HL-60 (cell line): ENCODE data around the gene SPINK4.

ENCODE experiments used
- DNase-seq, 2 experiments: peaks; one replicate each; pipeline ENCODE4 v3.0.0-alpha.2; 2010 to 2020; ENCODE audit warnings: low read depth in 1 of 2, low spot score in 1 of 2
- H3K27ac ChIP-seq: fragments of 250-450 bp; sonication (Bioruptor Pico); replicated peaks from 2 replicates; pipeline ENCODE4 v1.5.1; 2020; ENCODE audit warnings: mild to moderate bottlenecking, moderate library complexity
- H3K27me3 ChIP-seq: fragments of 250-450 bp; sonication (Bioruptor Pico); 2 replicates; pipeline ENCODE4 v1.5.1; 2021; ENCODE audit warnings: mild to moderate bottlenecking, moderate library complexity; ENCODE audit not compliant: insufficient read depth, poor library complexity, severe bottlenecking
- H3K4me3 ChIP-seq: replicated peaks from 2 replicates; pipeline ENCODE4 v1.5.1; 2011; ENCODE audit warnings: mild to moderate bottlenecking, control low read depth, low read length; ENCODE audit not compliant: insufficient read depth
- GABPA ChIP-seq: IDR thresholded peaks from 2 replicates; pipeline ENCODE4 v1.6.1; 2012; ENCODE audit warnings: low read depth
- POLR2AphosphoS5 ChIP-seq: IDR thresholded peaks from 2 replicates; pipeline ENCODE4 v1.6.1; 2012; ENCODE audit warnings: low read depth
- SPI1 ChIP-seq: IDR thresholded peaks from 2 replicates; pipeline ENCODE4 v1.6.1; 2012; ENCODE audit warnings: low read depth, mild to moderate bottlenecking, borderline replicate concordance
- TF ChIP-seq, protein P1 (sequence below): IDR thresholded peaks from 2 replicates; pipeline ENCODE4 v1.6.1; 2012; ENCODE audit warnings: low read depth; ENCODE audit not compliant: insufficient replicate concordance
- TF ChIP-seq, protein P2 (sequence below): IDR thresholded peaks from one replicate; pipeline ENCODE4 v1.5.1; 2011; ENCODE audit warnings: low read length, control low read depth, inconsistent platforms; ENCODE audit not compliant: insufficient read depth

The SPINK4 gene

DNA sequence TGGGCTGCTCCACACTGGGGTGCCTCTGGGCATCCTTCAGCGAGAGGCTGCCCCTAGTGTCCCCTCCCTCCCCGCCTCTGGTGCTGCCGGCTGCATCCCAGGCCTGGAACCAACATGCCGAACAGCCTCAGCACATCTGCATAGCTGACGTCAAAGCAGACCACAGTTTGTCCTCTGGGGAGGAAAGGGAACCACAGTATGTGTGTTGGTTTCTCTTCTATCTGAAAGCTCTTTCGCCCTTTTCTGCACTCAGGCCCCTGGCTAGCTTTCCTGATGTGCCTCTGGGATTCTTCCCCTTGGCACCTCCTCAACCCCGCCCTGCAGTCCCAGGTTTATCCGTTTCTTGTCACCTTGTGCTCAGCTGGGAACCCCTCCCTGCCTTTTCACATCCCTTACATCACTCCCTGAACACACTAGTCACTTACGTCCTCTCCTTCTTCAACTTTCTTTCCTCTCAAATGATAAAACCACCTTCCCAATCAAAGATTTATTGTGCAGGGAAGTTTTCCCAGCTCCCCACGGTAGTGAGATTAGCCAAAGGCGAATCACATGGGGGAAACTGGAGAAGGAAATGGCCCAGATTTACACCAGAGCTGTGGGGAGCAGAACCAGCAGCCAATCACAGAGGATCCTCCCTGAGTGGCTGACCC, 37.3 kb upstream of the SPINK4 start:
- peak; percentile 30 to 31 for DNase-seq
- H3K27me3 ChIP-seq, result no peaks in the 10 kb centered on the region
- no peak overlapping the region for H3K27ac ChIP-seq
- no peak overlapping the region for H3K4me3 ChIP-seq
- TF ChIP-seq SPI1, result no peak
- TF ChIP-seq, protein P1, sequence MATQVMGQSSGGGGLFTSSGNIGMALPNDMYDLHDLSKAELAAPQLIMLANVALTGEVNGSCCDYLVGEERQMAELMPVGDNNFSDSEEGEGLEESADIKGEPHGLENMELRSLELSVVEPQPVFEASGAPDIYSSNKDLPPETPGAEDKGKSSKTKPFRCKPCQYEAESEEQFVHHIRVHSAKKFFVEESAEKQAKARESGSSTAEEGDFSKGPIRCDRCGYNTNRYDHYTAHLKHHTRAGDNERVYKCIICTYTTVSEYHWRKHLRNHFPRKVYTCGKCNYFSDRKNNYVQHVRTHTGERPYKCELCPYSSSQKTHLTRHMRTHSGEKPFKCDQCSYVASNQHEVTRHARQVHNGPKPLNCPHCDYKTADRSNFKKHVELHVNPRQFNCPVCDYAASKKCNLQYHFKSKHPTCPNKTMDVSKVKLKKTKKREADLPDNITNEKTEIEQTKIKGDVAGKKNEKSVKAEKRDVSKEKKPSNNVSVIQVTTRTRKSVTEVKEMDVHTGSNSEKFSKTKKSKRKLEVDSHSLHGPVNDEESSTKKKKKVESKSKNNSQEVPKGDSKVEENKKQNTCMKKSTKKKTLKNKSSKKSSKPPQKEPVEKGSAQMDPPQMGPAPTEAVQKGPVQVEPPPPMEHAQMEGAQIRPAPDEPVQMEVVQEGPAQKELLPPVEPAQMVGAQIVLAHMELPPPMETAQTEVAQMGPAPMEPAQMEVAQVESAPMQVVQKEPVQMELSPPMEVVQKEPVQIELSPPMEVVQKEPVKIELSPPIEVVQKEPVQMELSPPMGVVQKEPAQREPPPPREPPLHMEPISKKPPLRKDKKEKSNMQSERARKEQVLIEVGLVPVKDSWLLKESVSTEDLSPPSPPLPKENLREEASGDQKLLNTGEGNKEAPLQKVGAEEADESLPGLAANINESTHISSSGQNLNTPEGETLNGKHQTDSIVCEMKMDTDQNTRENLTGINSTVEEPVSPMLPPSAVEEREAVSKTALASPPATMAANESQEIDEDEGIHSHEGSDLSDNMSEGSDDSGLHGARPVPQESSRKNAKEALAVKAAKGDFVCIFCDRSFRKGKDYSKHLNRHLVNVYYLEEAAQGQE, result no peak
- TF ChIP-seq, protein P2, sequence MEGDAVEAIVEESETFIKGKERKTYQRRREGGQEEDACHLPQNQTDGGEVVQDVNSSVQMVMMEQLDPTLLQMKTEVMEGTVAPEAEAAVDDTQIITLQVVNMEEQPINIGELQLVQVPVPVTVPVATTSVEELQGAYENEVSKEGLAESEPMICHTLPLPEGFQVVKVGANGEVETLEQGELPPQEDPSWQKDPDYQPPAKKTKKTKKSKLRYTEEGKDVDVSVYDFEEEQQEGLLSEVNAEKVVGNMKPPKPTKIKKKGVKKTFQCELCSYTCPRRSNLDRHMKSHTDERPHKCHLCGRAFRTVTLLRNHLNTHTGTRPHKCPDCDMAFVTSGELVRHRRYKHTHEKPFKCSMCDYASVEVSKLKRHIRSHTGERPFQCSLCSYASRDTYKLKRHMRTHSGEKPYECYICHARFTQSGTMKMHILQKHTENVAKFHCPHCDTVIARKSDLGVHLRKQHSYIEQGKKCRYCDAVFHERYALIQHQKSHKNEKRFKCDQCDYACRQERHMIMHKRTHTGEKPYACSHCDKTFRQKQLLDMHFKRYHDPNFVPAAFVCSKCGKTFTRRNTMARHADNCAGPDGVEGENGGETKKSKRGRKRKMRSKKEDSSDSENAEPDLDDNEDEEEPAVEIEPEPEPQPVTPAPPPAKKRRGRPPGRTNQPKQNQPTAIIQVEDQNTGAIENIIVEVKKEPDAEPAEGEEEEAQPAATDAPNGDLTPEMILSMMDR, result no peak
- TF ChIP-seq GABPA, result no peak

DNA sequence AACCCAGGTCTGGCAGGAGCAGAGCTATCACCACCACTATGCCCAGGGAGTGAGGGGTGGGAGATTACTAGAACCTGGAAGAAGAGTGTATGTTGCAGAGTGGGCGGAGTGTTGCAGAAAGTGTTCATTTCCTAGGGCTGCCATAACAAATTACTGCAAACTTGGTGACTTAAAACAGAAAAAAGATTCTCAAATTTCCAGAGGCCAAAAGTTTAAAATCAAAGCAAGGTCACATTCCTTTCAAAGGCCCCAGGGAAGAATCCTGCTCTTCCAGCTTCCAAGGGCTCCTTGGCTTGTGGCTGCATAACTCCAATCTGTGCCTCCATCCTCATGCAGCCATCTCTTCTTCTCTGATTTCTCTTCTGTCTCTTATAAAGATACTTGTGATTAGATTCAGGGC, 30.6 kb upstream of the SPINK4 start:
- no peak overlapping the region for H3K27ac ChIP-seq
- H3K27me3 ChIP-seq, result no peaks in the 10 kb centered on the region
- TF ChIP-seq POLR2AphosphoS5, result no peak
- no peak for TF ChIP-seq SPI1
- TF ChIP-seq, protein P2, result no peak
- TF ChIP-seq, protein P1, result no peak
- TF ChIP-seq GABPA, result no peak
- H3K4me3 ChIP-seq, result no peak overlapping the region
- DNase-seq, result no peak

DNA sequence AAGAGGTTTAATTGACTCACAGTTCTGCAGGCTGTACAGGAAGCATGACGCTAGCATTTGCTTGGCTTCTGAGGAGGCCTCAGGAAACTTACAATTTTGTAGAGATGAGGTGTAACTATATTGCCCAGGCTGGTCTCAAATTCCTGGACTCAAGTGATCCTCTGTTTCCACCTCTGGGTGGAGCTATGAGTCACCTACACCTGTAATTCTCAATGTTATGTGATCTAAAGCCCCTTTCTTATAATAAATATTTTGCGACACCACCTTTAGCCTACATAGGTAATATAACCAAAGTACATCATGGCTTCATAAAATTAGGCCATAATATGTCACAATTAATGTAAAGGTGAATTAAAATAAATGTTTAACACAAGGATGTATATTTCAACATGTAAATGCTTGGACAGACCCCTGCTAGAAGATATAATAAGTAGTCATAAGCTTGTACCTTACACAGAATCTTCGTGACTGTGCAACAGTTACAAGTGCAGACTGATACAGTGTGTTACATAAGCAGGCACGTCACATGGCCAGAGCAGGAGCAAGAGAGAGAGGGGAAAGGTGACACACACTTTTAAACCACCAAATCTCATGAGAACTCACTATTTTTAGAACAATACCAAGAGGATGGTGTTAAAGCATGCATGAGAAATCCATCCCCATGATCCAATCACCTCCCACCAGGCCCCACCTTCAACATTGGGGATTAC, 29.8 kb upstream of the SPINK4 start:
- DNase-seq, result no peak
- TF ChIP-seq SPI1 (no peak), GABPA (no peak), POLR2AphosphoS5 (no peak)
- TF ChIP-seq, protein P1, result no peak
- TF ChIP-seq, protein P2, result no peak
- Histone ChIP-seq H3K27me3 (no peaks in the 10 kb centered on the region), H3K27ac (no peak overlapping the region), H3K4me3 (no peak overlapping the region)
